Retina (tissue), 1 donor: ENCODE data around the gene SHMT2.
"Not testable (repeated sequence)": the region's sequence is repeated elsewhere in the genome, so short reads cannot be mapped to it uniquely, and the experiment has no call there.

Experiments
- DNase-seq: peaks from one replicate; pipeline ENCODE4 v3.0.0-alpha.2; 2016

SHMT2 gene

DNA sequence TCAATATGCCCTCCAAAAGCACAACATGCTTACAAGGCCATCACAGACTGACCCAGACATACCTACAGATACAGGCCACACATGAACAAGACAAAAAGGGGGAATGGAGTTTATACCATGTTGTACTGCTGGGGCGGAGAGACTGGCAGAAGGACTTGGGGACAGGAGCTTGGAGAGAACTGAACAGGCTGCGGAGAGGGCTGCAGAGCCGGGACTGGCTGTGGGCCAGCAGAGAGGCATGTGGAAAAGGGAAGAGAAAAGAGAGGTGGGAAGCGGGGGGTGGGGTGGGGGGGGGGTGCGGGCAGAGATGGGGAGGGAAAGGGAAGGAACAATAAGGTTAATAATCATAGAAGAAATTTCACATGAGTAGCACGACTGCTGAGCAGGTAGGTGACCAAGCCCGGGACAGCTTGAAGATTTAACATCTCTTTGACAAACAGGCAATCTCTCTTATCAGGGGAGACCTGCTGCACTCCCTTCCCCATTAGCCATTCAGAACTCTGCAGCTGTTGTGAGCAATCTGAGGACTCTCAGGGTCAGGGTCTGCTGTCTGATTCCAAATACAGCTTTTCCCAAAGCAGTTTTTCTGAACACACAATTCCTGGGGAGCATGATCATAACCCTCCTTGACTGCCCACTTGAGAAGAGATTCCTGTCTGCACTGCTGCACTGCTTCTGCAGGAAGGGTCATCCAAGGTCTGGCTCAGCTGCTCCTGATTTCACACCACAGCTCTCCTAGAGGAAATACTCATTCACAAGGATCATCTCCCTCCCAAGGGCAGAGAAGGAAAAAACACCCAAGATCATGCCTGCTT is 43.0 kb downstream of the SHMT2 start:
- no peak for DNase-seq

DNA sequence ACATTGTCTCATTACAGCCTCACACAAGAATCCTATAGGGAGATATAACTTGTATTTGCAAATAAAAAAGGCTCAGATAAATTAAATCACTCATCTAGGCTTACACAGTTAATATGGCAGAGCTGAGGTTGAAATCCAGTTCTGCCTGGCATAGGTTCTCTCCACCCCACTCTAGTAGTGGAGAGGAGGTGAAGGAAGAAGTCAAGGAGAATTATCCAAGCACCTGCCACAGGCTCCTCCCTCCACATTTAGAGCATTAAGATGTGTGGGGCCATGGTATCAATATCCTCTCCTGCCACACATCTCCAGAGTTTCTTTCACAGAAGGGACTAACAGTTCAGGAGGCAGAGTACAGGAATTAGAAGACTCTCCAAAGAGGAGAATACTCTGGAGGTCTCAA is 44.0 kb downstream of the SHMT2 start:
- no peak for DNase-seq

DNA sequence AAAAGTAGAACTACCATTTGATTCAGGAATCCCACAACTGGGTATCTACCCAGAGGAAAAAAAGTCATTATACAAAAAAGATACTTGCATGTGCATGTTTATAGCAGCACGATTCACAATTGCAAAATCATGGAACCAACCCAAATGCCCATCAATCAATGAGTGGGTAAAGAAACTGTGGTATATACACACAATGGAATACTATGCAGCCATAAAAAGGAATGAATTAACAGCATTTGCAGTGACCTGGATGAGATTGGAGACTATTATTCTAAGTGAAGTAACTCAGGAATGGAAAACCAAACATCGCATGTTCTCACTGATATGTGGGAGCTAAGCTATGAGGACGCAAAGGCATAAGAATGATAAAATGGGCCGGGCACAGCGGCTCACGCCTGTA is 46.7 kb downstream of the SHMT2 start:
- not testable (repeated sequence) for DNase-seq

DNA sequence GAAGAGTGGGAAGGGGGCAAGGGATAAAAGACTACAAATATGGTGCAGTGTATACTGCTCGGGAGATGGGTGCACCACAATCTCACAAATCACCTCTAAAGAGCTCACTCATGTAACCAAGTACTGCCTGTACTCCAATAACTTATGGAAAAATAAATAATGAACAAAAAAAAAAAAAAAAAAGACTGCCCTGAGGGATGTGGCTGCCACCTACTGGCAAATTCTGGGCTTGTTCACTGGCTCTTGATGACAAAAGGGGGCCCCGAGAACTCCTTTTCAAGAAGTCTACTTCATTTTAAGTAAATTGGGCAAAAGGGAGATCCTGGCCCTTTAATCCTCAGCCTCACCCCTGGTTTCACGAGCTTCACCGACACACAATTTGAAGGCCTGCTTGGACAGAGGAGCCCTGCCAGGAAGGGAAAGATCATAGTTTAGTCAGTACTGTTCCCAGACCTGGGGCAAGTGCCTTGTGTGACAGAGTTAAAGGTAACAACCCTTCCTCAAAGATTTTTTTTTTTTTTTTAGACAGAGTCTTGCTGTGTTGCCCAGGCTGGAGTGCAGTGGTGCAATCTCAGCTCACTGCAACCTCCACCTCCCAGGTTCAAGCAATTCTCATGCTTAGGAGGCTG is 47.5 kb downstream of the SHMT2 start:
- DNase-seq, result no peak

DNA sequence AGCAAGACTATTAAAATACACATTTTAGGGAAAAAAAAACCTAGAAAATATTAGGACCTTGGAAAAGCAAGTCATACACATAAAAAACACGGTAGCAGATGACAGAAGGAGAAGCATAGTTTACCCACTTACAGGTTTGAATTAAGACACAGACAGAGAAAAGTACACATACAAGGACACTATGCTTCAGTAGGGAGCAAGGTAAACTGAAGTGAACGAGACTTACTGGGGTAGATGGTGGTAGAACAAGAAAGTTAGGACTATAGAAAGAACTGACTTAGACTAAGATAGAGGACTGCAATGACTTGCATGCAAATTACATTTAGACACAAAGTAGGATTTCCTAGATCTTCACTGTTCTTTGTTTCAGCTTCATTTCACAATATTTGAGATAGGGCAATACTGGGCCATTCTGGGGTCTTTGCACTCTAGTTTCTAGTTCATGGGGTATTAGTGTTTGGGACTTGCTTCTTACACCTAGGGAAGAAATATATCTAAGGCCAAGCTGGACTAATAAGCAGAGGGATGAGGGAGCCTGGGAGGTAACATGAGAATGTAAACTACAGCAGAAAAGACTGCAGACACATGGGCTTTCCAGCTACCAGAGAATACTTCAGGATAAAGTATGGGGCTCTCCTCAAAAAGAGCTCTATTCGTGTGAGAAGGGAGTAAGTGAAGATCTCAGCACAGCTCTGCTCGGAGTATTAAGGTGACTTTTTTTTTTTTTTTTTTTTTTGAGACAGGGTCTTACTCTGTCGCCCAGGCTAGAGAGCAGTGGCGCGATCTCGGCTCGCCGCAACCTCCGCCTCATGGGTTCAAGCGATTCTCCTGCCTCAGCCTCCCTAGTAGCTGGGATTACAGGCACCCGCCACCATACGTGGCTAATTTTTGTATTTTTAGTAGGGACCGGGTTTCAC is 49.2 kb downstream of the SHMT2 start:
- DNase-seq, result no peak

DNA sequence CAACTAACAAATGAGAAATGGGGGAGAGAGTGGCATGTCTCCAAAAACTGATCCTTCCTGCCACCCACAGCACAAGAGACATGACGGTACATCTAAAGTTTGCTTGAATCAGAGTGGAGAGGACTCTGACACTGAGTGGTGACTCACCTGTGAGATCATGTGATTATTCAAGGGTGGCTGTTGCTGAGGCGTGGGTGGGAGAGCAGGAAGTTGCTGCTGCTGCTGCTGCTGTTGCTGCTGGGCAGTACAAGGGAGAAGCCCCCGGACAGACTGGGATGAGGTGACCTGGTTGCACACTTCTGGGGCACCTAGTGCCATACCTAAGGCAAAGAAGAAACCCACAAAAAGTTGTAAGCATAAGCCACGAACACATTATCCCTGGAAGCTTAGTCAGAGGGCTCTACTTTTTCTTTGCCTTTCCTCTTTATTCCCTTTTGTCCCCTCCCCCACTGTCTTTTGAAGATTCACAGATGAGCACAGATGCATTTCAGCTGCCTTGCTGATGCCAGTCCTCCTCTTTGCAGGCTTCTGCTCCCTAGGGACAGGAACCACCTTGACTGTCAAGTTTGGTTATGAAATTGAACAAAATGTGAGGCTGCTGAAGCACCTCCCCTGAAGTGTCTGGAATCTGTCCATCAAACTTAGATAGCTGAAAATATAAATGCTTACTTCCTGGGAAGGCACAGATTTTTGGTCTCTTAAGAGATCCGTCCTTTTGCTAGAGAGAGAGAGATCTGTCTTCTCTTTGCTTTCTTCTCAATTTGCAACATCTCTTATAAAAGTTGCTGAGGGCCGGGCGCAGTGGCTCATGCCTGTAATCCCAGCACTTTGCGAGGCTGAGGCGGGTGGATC is 50.9 kb downstream of the SHMT2 start:
- DNase-seq, result no peak

DNA sequence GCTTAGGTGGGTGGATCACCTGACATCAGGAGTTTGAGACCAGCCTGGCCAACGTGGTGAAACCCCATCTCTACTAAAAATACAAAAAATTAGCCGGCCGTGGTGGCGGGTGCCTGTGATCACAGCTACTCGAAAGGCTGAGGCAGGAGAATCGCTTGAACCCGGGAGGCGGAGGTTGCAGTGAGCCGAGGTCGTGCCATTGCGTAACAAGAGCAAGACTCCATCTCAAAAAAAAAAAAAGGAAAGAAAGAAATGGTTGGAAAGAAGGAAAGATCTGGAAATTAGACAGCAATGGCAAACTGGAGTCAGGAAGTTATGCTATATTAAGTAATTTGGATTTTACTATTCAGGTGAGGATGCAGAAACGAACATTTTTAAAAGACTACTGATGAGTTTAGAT is 52.6 kb downstream of the SHMT2 start:
- not testable (repeated sequence) for DNase-seq
